ENCODE data around the gene TRIM2. TPM values are rescaled to one million over a fixed set of nuclear protein-coding genes. Genes with fewer than 3 reads are reported as not detected.
A peak's percentile ranks its signal among the peaks of the same experiment; 100 is the strongest.

The TRIM2 gene
- total and polyA plus RNA-seq, 10 of the 15 experiments (the other 5 are each of a cell fraction or from before 2014, with no cell fraction given): 0.06 to 0.19 (median 0.15) TPM; not detected in 3

GRCh38 chr4:153204728-153205648 lies 745 bp downstream of the TRIM2 start (continued):
- TF ChIP-seq ZBTB4 (CRISPR knock-in tag; IDR thresholded peaks at IDR 0.05): no peak
- TF ChIP-seq ZNF207 (IDR thresholded peaks at IDR 0.05; ENCODE audit: borderline replicate concordance): no peak
- no peak for TF ChIP-seq POLR2AphosphoS2 (IDR thresholded peaks at IDR 0.05; ENCODE audit: low read depth, low read length)
- TF ChIP-seq ZNF217 (IDR thresholded peaks at IDR 0.05): no peak
- no peak for TF ChIP-seq TARDBP (IDR thresholded peaks at IDR 0.05; ENCODE audit: borderline replicate concordance)
- TF ChIP-seq IKZF1 (conservative IDR thresholded peaks at IDR 0.05): peak; percentile 23; the same call in 1 of the 2 replicates
- no peak for TF ChIP-seq USF2 (IDR thresholded peaks at IDR 0.05; ENCODE audit: borderline replicate concordance, low read depth, low read length)
- TF ChIP-seq ZNF384 (IDR thresholded peaks at IDR 0.05; ENCODE audit: borderline replicate concordance, low read depth, low read length): no peak
- TF ChIP-seq SIX5 (IDR thresholded peaks at IDR 0.05; ENCODE audit: low read depth, low read length, severe bottlenecking): no peak
- peak; percentile 45; the same call in 1 of the 2 replicates for TF ChIP-seq MLLT1 (IDR thresholded peaks at IDR 0.05)
- 0 out of 2 replicates have a peak, but pooled peaks have one; percentile 34 for TF ChIP-seq NR2F1 (conservative IDR thresholded peaks at IDR 0.05)
- no peak for TF ChIP-seq IRF3 (IDR thresholded peaks at IDR 0.05)
- no peak for TF ChIP-seq ZBTB40 (IDR thresholded peaks at IDR 0.05; ENCODE audit: borderline replicate concordance)
- 0 out of 2 replicates have a peak, but pooled peaks have one; percentile 33 for TF ChIP-seq DPF2 (IDR thresholded peaks at IDR 0.05)
- TF ChIP-seq BHLHE40 (IDR thresholded peaks at IDR 0.05; ENCODE audit: borderline replicate concordance in 1 of 2, low read depth in 2 of 2, low read length in 1 of 2): peak; percentile 25 to 67; a peak in 1 of 4 replicates
- TF ChIP-seq IKZF2 (IDR thresholded peaks at IDR 0.05): peak in 1 of 2 experiments; percentile 19; a peak in 1 of 4 replicates
- no peak for TF ChIP-seq MTA3 (IDR thresholded peaks at IDR 0.05; ENCODE audit: borderline replicate concordance, low read length)
- TF ChIP-seq BCL11A (IDR thresholded peaks at IDR 0.05; ENCODE audit: low read depth, low read length): no peak
